GM19372 (cell line): ENCODE results near the gene ABAT.
"Not testable (repeated sequence)": the region's sequence is repeated elsewhere in the genome, so short reads cannot be mapped to it uniquely, and the experiment has no call there.

Experiments
- ATAC-seq: cut with Tn5 transposase; IDR thresholded peaks from one replicate; pipeline ENCODE4 v1.9.1; 2021; ENCODE audit warnings: mild to moderate bottlenecking, low read depth, moderate library complexity; ENCODE audit not compliant: unreplicated experiment

The ABAT gene

DNA sequence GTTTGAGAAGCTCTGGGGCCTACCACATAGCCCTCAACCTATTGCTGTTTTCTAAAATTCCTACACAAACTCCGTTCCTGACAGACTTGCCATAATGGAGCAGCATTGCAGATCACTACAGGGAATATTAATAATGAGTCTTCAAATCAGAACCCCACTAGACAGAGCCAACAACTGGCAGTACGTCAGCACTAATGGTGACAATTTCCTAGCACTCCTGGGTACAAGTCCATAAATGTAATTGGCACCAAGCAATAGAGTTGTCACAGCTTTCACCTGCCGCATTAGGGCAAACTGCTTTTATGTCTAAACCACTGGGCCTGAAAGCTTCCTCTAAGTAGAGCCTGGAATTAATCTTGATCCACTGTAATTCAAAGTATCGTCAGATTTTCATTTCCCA is 25.5 kb upstream of the ABAT start:
- no peak for ATAC-seq

GRCh38 chr16:8649829-8650554 is 24.4 kb upstream of the ABAT start:
- ATAC-seq: no peak

DNA sequence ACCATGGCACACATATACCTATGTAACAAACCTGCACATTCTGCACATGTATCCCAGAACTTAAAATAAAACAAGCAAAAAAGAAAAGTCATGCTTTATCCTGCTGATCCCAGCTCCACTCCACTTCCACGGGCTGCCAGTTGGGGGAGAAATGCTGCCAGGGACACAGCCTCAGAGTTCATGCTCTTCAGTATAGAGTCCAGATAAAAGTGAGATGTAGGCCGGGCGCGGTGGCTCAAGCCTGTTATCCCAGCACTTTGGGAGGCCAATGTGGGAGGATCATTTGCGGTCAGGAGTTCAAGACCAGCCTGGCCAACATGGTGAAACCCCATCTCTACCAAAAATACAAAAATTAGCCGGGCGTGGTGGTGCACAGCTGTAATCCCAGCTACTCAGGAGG is 22.5 kb upstream of the ABAT start:
- not testable (repeated sequence) for ATAC-seq

- ATAC-seq: no peak
Measured at GRCh38 chr16:8655184-8655717, 19.2 kb upstream of the ABAT start.

DNA sequence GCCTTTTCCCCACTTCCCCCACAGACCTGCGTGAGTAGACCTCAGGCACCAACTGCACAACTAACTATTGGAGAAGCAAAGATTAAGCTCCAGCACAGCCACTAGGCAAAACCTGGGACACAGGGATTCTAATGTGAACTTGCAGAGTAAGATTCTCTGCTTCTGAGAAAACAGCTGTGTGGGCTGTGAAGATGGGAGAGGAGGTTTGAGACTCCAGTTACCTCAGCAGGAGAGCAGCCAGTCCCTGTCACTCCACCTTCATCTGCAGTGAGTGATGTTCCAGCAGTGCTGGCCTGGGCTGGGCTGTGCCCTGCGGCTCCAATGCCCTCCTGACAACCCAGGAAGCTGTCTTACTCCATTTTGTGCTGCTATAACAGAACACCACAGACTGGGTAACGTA is 18.0 kb upstream of the ABAT start:
- ATAC-seq: no peak

GRCh38 chr16:8660841-8661301 is 13.5 kb upstream of the ABAT start:
- ATAC-seq: no peak

- ATAC-seq: no peak
Measured at GRCh38 chr16:8661703-8662102, 12.7 kb upstream of the ABAT start.

GRCh38 chr16:8663192-8664089 is 11.0 kb upstream of the ABAT start:
- ATAC-seq: no peak

GRCh38 chr16:8665529-8665928 is 8.9 kb upstream of the ABAT start:
- no peak for ATAC-seq

DNA sequence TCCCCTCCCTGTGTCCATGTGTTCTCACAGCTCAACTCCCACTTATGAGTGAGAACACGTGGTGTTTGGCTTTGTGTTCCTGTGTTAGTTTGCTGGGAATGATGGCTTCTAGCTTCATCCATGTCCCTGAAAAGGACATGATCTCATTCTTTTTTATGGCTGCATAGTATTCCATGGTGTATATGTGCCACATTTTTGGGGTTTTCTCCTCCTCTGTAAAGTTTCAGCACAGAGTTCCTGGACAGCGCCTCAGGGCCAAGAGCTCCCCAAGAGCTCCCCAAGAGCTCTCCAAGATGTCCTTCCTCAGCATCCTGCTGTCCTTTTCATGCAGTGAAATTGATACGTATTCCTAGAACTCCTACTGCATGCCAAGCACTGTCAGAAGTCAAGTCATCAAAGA is 6.9 kb upstream of the ABAT start:
- no peak for ATAC-seq

- no peak for ATAC-seq
Measured at GRCh38 chr16:8668113-8668512, 6.3 kb upstream of the ABAT start.

DNA sequence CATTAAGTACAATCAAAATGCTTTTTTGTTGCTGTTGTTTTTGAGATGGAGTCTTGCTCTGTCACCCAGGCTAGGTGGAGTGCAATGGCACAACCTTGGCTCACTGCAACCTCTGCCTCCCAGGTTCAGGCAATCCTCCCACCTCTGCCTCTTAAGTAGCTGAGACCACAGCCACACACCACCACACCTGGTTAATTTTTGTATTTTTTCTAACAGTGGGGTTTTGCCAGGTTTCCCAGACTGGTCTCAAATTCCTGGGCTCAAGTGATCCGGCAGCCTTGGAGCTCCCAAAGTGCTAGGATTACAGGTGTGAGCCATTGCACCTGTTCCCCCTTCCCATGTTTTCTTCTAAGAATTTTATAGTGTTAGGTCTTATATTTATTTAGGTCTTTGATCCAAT is 4.9 kb upstream of the ABAT start:
- no peak for ATAC-seq

DNA sequence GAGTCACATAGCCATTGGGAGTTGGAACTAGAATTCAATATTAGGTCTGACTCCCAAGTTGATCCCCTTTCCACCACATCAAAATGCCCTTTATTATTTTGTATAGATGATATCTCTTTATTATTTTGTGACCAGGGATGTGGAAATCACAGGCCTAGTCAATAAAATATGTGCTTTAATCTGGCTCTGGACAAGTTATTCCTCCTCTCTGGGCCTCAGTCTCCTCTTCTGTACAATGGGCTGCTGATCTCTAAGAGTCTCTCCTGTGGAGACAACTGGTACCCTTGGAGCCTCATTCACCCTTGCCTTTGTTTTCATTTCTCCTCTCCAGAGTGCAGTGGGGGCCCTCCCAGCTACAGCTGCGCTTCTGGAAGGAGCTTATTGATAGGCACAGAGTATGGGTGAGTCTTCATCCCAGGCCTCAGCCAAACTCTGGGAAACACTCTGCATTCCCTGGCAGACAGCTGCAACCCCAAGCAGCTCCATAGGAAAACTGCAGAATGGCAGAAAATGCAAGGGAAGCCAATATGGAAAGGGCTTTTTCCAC is 4.3 kb upstream of the ABAT start:
- no peak for ATAC-seq

GRCh38 chr16:8673611-8674412 is 605 bp upstream of the ABAT start:
- peak; percentile 49 for ATAC-seq

- ATAC-seq: no peak
Measured at GRCh38 chr16:8675183-8676159, 1.1 kb downstream of the ABAT start.

DNA sequence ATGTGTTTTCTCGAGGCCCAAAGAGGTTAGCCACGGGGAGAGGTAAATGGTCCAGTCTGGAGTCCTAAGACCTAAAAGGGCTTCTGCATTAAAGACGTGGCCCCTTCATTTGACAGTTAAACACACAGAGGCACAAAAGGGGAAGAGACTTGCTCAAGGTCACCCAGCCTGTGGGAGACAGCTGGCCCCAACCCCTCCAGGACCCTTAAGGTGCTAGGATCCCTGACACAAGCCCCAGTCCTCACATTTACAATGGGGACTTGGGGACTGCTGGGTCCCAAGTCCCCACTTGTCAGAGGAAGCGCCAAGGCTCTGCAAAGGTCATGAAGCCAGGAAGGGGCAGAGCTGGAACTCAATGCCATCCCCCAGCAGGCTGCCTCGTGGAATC is 1.7 kb downstream of the ABAT start:
- no peak for ATAC-seq

- ATAC-seq: no peak
Measured at GRCh38 chr16:8676737-8677375, 2.4 kb downstream of the ABAT start.

- ATAC-seq: no peak
Measured at GRCh38 chr16:8677481-8677880, 3.1 kb downstream of the ABAT start.
